NCI-H1105 treated with DMSO at 0.1 percent for 48 hours (cell line): ENCODE data around the gene DDA1.
A peak's percentile ranks its signal among the peaks of the same experiment; 100 is the strongest.
"Not testable (repeated sequence)": the region's sequence is repeated elsewhere in the genome, so short reads cannot be mapped to it uniquely, and the experiment has no call there.

Experiments used
- DNase-seq: peaks from one replicate; lab custom pipeline; 2025; lab: John Stamatoyannopoulos, UW

The DDA1 gene

DNA sequence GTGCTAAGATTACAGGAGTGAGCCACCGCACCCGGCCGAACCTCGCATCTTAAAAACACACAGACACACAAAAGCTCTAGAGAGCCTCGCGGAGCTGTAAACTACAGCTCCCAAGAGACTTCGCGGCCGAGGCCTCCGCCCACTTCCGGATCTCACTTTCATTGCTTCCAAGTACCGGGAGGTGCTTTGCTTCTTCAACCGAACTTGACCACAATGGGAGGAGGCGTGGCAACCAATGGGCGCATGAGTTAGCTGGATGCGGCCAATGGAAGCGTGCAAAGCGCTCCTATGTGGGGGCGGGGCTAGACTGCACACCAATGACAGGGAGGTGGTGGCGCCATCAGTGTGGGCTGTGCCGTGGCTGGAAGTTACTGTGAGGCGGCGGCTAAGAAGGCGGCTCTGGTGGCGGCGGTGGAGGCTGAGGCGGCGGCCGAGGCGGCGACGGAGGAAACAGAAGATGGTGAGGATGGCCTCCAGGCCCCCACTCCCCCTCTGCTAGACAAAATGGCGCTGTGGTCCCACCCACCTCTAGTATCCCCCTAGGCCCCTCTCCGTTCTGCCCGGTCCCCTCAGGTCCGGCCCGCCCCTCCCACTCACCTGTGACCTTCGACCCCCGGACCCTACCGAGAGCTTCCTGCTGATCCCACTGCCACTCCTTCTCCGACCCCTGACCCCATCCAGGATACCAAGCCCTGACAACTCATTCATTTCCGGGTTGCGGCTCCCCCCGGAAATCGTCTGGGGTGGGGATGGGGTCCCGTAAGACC lies at the start of gene DDA1:
TSS of gene DDA1 (plus strand) at position 366 of the 767 bp plus-strand sequence. CDS start at position 458, 92 bp downstream.
- DNase-seq: peak; percentile 100

DNA sequence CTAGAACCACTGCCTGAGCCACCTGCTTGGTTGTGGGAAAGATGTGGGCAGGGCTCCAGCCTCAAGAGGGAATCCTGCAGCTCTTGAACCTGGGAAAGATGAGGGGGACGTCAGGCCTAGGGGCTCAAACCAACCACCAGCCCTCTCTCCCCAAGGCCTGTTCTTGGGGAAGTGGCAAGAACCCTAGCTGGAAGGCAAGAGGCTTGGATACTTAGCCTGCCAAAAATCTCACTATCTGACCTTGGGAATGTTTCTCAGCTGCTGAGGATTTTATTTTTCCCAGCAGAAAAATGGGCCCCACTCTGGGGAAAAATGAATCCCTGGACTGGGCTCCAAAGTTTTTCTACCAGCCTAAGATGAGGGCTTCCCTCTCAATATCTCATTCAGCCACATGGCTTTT lies 49.4 kb upstream of the DDA1 start:
- no peak for DNase-seq

- DNase-seq: peak; percentile 88
Observed at GRCh38 chr19:17260842-17261325, 48.5 kb upstream of the DDA1 start.

DNA sequence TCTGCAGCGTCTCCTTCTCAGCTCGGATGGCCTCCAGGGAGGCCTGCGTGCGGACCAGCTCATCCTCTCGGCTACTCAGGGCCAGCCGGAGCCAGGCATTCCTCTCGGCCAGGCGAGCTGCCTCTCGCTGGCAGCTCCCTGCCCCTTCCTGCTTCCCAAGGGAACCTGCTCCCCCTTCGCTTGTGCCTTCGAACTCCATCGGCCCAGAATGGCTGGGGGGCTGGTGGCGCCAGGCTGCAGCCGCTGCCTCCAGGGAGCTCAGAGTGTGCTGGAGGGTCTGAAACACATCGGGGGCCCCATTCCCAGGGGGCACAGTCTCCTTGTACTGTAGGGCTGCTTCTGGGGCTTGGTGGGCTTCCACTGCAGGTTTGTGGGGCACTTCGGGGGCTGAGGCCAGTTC lies 46.8 kb upstream of the DDA1 start:
- DNase-seq: no peak

- DNase-seq: no peak
Observed at GRCh38 chr19:17263712-17264640, 45.4 kb upstream of the DDA1 start.

GRCh38 chr19:17264641-17264979 lies 44.8 kb upstream of the DDA1 start, which contains the start of gene USHBP1:
TSS of gene USHBP1 (minus strand) at chr19:17264745. CDS start at chr19:17264299, 446 bp downstream.
- no peak for DNase-seq

DNA sequence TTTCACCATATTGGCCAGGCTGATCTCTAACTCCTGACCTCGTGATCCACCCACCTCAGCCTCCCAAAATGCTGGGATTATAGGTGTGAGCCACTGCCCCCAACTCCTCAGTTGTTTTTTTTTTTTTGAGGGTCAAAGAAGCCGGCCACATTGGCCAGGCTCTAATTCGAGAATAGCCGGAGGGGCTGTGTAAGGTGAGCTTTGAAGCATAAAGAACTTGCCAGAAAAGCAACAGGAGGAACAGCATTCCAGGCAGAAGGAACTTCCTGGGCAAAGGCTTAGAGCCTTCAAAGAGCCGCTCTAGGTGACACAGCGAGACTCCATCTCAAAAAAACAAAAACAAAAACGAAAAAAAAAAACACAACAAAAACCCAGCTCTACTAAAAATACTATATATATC lies 43.3 kb upstream of the DDA1 start:
- DNase-seq: no peak

DNA sequence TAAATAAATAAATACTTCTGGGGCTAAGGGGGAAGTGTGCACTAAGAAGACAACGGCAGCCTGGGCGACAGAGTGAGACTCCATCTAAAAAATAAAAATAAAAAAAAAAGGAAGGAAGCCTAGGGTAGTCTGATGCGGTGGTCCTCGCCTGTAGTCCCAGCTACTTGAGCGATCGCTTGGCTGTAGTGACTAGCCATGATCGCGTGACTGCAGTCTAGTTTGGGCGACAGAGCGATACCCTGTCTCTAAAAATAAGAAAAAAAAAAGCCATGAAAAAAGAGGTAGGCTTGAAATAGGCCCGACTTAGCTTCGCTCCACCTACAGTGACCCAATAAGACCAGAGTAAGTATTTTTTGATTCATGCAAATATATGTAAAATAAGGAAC lies 42.8 kb upstream of the DDA1 start:
- DNase-seq: no peak

- DNase-seq: peak; percentile 97
Observed at GRCh38 chr19:17266975-17267788, 42.2 kb upstream of the DDA1 start, which contains the start of gene BABAM1. TSS of gene BABAM1 (plus strand) at chr19:17267443. CDS start at chr19:17268807, 1,364 bp downstream.

DNA sequence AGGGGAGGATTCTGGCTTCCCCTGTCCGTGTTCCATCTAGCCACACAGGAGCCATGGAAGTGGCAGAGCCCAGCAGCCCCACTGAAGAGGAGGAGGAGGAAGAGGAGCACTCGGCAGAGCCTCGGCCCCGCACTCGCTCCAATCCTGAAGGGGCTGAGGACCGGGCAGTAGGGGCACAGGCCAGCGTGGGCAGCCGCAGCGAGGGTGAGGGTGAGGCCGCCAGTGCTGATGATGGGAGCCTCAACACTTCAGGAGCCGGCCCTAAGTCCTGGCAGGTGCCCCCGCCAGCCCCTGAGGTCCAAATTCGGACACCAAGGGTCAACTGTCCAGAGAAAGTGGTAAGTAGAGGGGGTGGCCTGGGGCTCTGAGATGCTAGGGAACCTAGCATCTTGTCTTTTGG lies 40.6 kb upstream of the DDA1 start:
- no peak for DNase-seq

DNA sequence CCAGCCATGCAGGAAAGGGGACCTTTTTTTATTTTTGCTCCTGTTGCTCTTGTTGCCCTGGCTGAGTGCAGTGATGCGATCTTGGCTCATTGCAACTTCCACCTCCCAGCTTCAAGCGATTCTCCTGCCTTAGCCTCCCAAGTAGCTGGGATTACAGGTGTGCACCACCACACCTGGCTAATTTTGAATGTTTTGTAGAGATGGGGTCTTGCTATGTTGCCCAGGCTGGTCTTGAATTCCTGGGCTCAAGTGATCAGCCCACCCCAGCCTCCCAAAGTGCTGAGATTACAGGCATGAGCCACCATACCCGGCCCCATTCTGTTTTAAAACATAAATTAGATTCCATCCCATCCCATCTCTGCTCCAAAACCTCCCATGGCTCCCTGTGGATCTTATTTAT lies 34.5 kb upstream of the DDA1 start:
- not testable (repeated sequence) for DNase-seq

GRCh38 chr19:17275441-17276175 lies 33.8 kb upstream of the DDA1 start:
- DNase-seq: no peak

GRCh38 chr19:17279436-17279835 lies 29.9 kb upstream of the DDA1 start:
- no peak for DNase-seq

GRCh38 chr19:17281391-17282304 lies 27.7 kb upstream of the DDA1 start, which contains the start of gene ANKLE1:
TSS of gene ANKLE1 (plus strand) at chr19:17281901. CDS start at chr19:17281921, 20 bp downstream.
- DNase-seq: peak; percentile 2

- DNase-seq: peak; percentile 87
Observed at GRCh38 chr19:17282488-17283125, 26.8 kb upstream of the DDA1 start.

DNA sequence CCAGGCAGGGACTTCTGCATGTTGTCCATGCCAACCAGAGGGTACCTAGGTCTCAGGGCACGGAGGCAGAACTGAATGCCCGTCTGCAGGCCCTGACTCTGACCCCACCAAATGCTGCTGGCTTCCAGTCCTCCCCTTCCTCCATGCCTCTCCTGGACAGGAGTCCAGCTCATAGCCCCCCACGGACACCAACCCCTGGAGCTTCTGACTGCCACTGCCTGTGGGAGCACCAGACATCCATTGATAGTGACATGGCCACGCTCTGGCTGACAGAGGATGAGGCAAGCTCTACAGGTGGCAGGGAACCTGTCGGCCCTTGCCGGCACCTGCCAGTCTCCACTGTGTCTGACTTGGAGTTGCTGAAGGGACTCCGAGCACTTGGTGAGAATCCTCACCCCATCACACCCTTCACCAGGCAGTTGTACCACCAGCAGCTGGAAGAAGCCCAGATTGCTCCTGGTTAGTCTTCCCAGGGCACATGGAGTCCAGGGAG lies 25.8 kb upstream of the DDA1 start:
- no peak for DNase-seq

DNA sequence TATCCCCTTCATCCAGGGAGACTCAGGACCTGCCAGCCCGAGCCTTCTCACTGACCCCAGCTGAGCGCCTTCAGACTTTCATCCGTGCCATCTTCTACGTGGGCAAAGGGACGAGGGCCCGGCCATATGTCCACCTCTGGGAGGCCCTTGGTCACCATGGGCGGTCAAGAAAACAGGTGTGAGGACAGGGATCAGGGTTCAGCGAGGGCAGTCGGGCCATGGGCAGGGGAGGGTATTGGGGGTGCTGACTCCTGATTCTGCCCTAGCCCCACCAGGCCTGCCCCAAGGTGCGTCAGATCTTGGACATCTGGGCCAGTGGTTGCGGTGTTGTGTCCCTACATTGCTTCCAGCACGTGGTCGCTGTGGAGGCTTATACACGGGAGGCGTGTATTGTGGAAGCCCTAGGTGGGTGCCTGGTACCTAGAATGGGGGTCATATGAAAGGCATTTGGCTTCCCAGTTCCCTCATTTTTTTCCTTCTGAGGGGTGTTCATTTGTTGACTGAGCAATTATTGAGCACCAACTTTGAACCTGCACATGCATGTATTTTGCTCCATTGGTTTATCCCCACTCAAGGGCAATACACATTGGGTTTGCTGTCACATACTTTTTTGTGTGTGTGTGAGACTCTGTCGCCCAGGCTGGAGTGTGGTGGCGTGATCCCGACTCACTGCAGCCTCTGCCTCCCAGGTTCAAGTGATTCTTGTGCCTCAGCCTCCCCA lies 23.8 kb upstream of the DDA1 start:
- no peak for DNase-seq

- DNase-seq: no peak
Observed at GRCh38 chr19:17286263-17286662, 23.1 kb upstream of the DDA1 start.

- DNase-seq: no peak
Observed at GRCh38 chr19:17286752-17287151, 22.6 kb upstream of the DDA1 start.
